Measurements from ENCODE around the gene KNG1. TPM values are rescaled to one million over a fixed set of nuclear protein-coding genes. Genes with fewer than 3 reads are reported as not detected.

Gene KNG1
- total and polyA plus RNA-seq, 7 experiments from 2014 or later, result not detected

Small RNA genes within 50 kb of the gene (microRNA-seq; reads per million reads assigned to microRNA genes)
- 273 reads per million, percentile 66 among the genes with 10 or more reads in this experiment for gene MIR1248 (ENCODE audit: borderline microRNAs expressed)

Other genes with a start within 250 kb of the KNG1 start
- gene CRYGS, start 173.0 kb upstream of the KNG1 start, total RNA-seq, result 10 to 100 TPM in 2 of 5 experiments, 1 to 10 TPM in 3; 3.1 to 13.9 (median 4.9) TPM
- gene CRYGS, start 173.0 kb upstream of the KNG1 start, polyA plus RNA-seq, result under 1 TPM in 1 of 2 donors, not detected in 1; 0.26 TPM
- gene TBCCD1, start 150.0 kb upstream of the KNG1 start, total RNA-seq, result 10 to 100 TPM; 11.3 to 20.3 (median 15.8) TPM
- 10 to 100 TPM; 13.8 to 21.1 TPM for gene TBCCD1, start 150.0 kb upstream of the KNG1 start, polyA plus RNA-seq
- gene DNAJB11, start 146.6 kb upstream of the KNG1 start, total RNA-seq, result 10 to 100 TPM; 29.9 to 75.2 (median 63.1) TPM
- 10 to 100 TPM; 27.4 to 28.5 TPM for gene DNAJB11, start 146.6 kb upstream of the KNG1 start, polyA plus RNA-seq
- not detected for gene AHSG, start 104.3 kb upstream of the KNG1 start, total RNA-seq
- not detected for gene AHSG, start 104.3 kb upstream of the KNG1 start, polyA plus RNA-seq
- not detected for gene FETUB, start 77.0 kb upstream of the KNG1 start, total RNA-seq
- not detected for gene FETUB, start 77.0 kb upstream of the KNG1 start, polyA plus RNA-seq
- not detected for gene HRG, start 51.3 kb upstream of the KNG1 start, total RNA-seq
- not detected for gene HRG, start 51.3 kb upstream of the KNG1 start, polyA plus RNA-seq
- 100 to 1,000 TPM; 401 to 804 (median 650) TPM for gene EIF4A2, start 66.2 kb downstream of the KNG1 start, total RNA-seq
- gene EIF4A2, start 66.2 kb downstream of the KNG1 start, polyA plus RNA-seq, result 100 to 1,000 TPM; 237 to 329 TPM
- gene RFC4, start 89.1 kb downstream of the KNG1 start, total RNA-seq, result 10 to 100 TPM in 4 of 5 experiments, 1 to 10 TPM in 1; 8.7 to 71.6 (median 22.1) TPM
- 10 to 100 TPM; 22.5 to 28.1 TPM for gene RFC4, start 89.1 kb downstream of the KNG1 start, polyA plus RNA-seq
- gene ADIPOQ, start 125.4 kb downstream of the KNG1 start, total RNA-seq, result not detected
- not detected for gene ADIPOQ, start 125.4 kb downstream of the KNG1 start, polyA plus RNA-seq
- 100 to 1,000 TPM; 115 to 264 (median 160) TPM for gene ST6GAL1, start 213.2 kb downstream of the KNG1 start, total RNA-seq
- gene ST6GAL1, start 213.2 kb downstream of the KNG1 start, polyA plus RNA-seq, result 100 to 1,000 TPM; 214 to 313 TPM